HepG2 (cell line): ENCODE measurements around the gene FOSB. TPM values are rescaled to one million over a fixed set of nuclear protein-coding genes. Genes with fewer than 3 reads are reported as not detected.

Experiments used
- EEA1 ChIP-seq: sonication (generic); formaldehyde crosslinking; IDR thresholded peaks from 2 replicates; pipeline ENCODE4 v1.5.1; 2020; ENCODE audit warnings: mild to moderate bottlenecking, missing genetic modification reagents, borderline replicate concordance
- GABPA ChIP-seq, 2 experiments: IDR thresholded peaks; 2 replicates each; pipeline ENCODE4 v1.6.1; 2011 to 2016; ENCODE audit warnings: low read depth in 2 of 2, low read length in 1 of 2, missing biosample characterization in 1 of 2, missing genetic modification characterization in 1 of 2
- HOXA7 ChIP-seq: sonication (generic); formaldehyde crosslinking; IDR thresholded peaks from 2 replicates; pipeline ENCODE4 v1.8.1; 2022; ENCODE audit warnings: mild to moderate bottlenecking, missing genetic modification reagents, moderate library complexity
- MBNL3 ChIP-seq: fragments of 250-450 bp; sonication (Bioruptor Pico); conservative IDR thresholded peaks from 2 replicates; pipeline ENCODE4 v1.8.0; 2022; ENCODE audit warnings: mild to moderate bottlenecking, inconsistent platforms
- MED13 ChIP-seq: sonication (generic); formaldehyde crosslinking; IDR thresholded peaks from 2 replicates; pipeline ENCODE4 v1.5.0; 2020; ENCODE audit warnings: missing genetic modification reagents
- NFATC3 ChIP-seq: sonication (generic); formaldehyde crosslinking; IDR thresholded peaks from 2 replicates; pipeline ENCODE4 v1.5.1; 2020; ENCODE audit warnings: mild to moderate bottlenecking, missing genetic modification reagents
- NFE2 ChIP-seq: sonication (generic); formaldehyde crosslinking; IDR thresholded peaks from 2 replicates; pipeline ENCODE4 v1.4.0; 2020; ENCODE audit warnings: missing genetic modification reagents
- SAFB2 ChIP-seq: sonication (generic); formaldehyde crosslinking; IDR thresholded peaks from 2 replicates; pipeline ENCODE4 v1.5.1; 2020; ENCODE audit warnings: missing genetic modification reagents, low read depth, mild to moderate bottlenecking, borderline replicate concordance
- SRY ChIP-seq: sonication (generic); formaldehyde crosslinking; IDR thresholded peaks from 2 replicates; pipeline ENCODE4 v1.8.0; 2022; ENCODE audit warnings: mild to moderate bottlenecking, missing genetic modification reagents
- ZBTB7B ChIP-seq: sonication (generic); formaldehyde crosslinking; IDR thresholded peaks from 2 replicates; pipeline ENCODE4 v1.4.0; 2020; ENCODE audit warnings: missing genetic modification reagents
- ZBTB8A ChIP-seq: sonication (generic); formaldehyde crosslinking; IDR thresholded peaks from 2 replicates; pipeline ENCODE4 v1.4.0; 2020; ENCODE audit warnings: mild to moderate bottlenecking, low read depth, missing genetic modification reagents, borderline replicate concordance
- ZNF451 ChIP-seq: sonication (generic); formaldehyde crosslinking; IDR thresholded peaks from 2 replicates; pipeline ENCODE4 v1.5.0; 2020; ENCODE audit warnings: mild to moderate bottlenecking, missing genetic modification reagents
- ZNF546 ChIP-seq: sonication (generic); formaldehyde crosslinking; conservative IDR thresholded peaks from 2 replicates; pipeline ENCODE4 v1.8.1; 2023; ENCODE audit warnings: mild to moderate bottlenecking, missing genetic modification reagents
- ZNF598 ChIP-seq: sonication (generic); formaldehyde crosslinking; IDR thresholded peaks from 2 replicates; pipeline ENCODE4 v1.5.1; 2020; ENCODE audit warnings: mild to moderate bottlenecking, missing genetic modification reagents, borderline replicate concordance
- ZNF709 ChIP-seq: sonication (generic); formaldehyde crosslinking; IDR thresholded peaks from 2 replicates; pipeline ENCODE4 v1.5.0; 2020; ENCODE audit warnings: mild to moderate bottlenecking, missing genetic modification reagents
- ZNF777 ChIP-seq: sonication (generic); formaldehyde crosslinking; IDR thresholded peaks from 2 replicates; pipeline ENCODE4 v1.4.0; 2020; ENCODE audit warnings: missing genetic modification reagents
- ZNF883 ChIP-seq: sonication (generic); formaldehyde crosslinking; IDR thresholded peaks from 2 replicates; pipeline ENCODE4 v1.5.1; 2020; ENCODE audit warnings: mild to moderate bottlenecking, missing genetic modification reagents; ENCODE audit errors: not compliant biosample characterization
- polyA plus RNA-seq, 8 experiments: library from polyadenylated mRNA; depleted of rRNA in 3 of 8; stranded (reverse) in 7 of 8; unstranded in 1 of 8; fragments of >200 nt; fragmentation: Illumina TruSeq in 4 of 8; extraction: Trizol in 4 of 8; gene quantifications; 2 replicates each; pipeline versions ENCODE4 v1.2.1 to v1.2.3, GENCODE V29; 2011 to 2016; ENCODE audit warnings: low read depth in 4 of 8, missing spikeins in 1 of 8, mixed read lengths in 1 of 8; ENCODE audit not compliant: insufficient read depth in 1 of 8
- total RNA-seq, 5 experiments: library from RNA; depleted of rRNA; stranded (reverse); fragments of >200 nt; fragmentation: Illumina TruSeq; extraction: Trizol; gene quantifications; 2 replicates each; pipeline ENCODE4 v1.2.3, GENCODE V29; 2016; ENCODE audit warnings: low read depth in 1 of 5
- TF ChIP-seq, protein P1 (sequence below): sonication (generic); formaldehyde crosslinking; IDR thresholded peaks from 2 replicates; pipeline ENCODE4 v1.4.0; 2020; ENCODE audit warnings: mild to moderate bottlenecking, missing genetic modification reagents, borderline replicate concordance
- TF ChIP-seq, protein P2 (sequence below): sonication (generic); formaldehyde crosslinking; IDR thresholded peaks from 2 replicates; pipeline ENCODE4 v1.8.0; 2022; ENCODE audit warnings: missing genetic modification reagents, low read depth, mild to moderate bottlenecking, borderline replicate concordance
- TF ChIP-seq, protein P3 (sequence below): sonication (generic); formaldehyde crosslinking; IDR thresholded peaks from 2 replicates; pipeline ENCODE4 v1.4.0; 2020; ENCODE audit warnings: mild to moderate bottlenecking, missing genetic modification reagents

FOSB gene
- total and polyA plus RNA-seq, 2 of the 13 experiments (the other 11 are each of a cell fraction or from before 2014, with no cell fraction given), result 2.8 to 6.0 TPM

DNA sequence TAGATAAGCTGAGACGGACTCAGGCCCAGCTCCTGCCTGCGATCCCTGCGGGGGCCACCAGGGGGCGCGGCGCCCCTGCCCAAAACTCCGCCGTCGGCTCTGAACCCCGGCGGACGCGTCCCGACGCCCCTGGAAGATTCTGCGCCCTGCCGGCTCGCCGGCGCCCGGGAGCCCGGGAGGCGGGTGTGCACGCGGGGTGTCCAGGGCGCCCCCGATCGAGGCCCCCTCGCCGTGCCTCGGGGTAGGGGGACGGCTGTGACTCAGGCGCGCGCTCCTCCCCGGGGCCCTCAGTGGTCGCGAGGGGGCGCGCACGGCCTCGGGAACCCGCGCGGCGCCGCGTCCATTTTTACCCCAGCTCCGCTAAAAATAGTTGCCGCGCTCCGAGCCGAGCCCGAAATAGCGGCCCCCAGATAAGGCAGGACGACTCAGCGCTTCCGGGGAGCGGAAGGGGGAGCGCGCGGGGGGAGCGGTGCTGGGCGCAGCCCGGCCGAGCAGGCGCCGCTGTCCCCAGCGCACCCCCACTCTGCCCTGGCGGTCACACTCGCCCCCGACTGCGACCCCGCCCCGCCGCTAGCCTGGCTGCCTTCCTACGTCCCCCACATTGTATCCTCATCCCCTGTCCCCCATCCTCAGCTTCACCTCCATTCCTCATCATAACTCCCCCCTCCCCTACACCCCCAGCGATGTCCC lies 28.1 kb upstream of the FOSB start (continued):
- TF ChIP-seq, protein P1, sequence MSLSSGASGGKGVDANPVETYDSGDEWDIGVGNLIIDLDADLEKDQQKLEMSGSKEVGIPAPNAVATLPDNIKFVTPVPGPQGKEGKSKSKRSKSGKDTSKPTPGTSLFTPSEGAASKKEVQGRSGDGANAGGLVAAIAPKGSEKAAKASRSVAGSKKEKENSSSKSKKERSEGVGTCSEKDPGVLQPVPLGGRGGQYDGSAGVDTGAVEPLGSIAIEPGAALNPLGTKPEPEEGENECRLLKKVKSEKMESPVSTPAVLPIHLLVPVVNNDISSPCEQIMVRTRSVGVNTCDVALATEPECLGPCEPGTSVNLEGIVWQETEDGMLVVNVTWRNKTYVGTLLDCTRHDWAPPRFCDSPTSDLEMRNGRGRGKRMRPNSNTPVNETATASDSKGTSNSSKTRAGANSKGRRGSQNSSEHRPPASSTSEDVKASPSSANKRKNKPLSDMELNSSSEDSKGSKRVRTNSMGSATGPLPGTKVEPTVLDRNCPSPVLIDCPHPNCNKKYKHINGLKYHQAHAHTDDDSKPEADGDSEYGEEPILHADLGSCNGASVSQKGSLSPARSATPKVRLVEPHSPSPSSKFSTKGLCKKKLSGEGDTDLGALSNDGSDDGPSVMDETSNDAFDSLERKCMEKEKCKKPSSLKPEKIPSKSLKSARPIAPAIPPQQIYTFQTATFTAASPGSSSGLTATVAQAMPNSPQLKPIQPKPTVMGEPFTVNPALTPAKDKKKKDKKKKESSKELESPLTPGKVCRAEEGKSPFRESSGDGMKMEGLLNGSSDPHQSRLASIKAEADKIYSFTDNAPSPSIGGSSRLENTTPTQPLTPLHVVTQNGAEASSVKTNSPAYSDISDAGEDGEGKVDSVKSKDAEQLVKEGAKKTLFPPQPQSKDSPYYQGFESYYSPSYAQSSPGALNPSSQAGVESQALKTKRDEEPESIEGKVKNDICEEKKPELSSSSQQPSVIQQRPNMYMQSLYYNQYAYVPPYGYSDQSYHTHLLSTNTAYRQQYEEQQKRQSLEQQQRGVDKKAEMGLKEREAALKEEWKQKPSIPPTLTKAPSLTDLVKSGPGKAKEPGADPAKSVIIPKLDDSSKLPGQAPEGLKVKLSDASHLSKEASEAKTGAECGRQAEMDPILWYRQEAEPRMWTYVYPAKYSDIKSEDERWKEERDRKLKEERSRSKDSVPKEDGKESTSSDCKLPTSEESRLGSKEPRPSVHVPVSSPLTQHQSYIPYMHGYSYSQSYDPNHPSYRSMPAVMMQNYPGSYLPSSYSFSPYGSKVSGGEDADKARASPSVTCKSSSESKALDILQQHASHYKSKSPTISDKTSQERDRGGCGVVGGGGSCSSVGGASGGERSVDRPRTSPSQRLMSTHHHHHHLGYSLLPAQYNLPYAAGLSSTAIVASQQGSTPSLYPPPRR (CRISPR knock-in tag), result no peak
- TF ChIP-seq ZNF777 (peak; percentile 94), SAFB2 (CRISPR knock-in tag) (no peak), NFATC3 (CRISPR knock-in tag) (no peak), ZBTB7B (CRISPR knock-in tag) (peak; percentile 32; the same call in 1 of the 2 replicates), ZNF883 (CRISPR knock-in tag) (no peak), MBNL3 (CRISPR knock-in tag) (no peak), ZNF709 (CRISPR knock-in tag) (no peak), SRY (CRISPR knock-in tag) (no peak), ZNF546 (0 out of 2 replicates have a peak, but pooled peaks have one; percentile 73), ZBTB8A (no peak), MED13 (CRISPR knock-in tag) (no peak), GABPA (IDR thresholded peaks at IDR 0.05; ENCODE audit: low read depth, low read length) (no peak), GABPA (CRISPR knock-in tag; IDR thresholded peaks at IDR 0.05; ENCODE audit: low read depth) (peak; percentile 62; the same call in 1 of the 2 replicates), ZNF451 (CRISPR knock-in tag) (no peak), EEA1 (CRISPR knock-in tag) (no peak), ZNF598 (CRISPR knock-in tag) (0 out of 2 replicates have a peak, but pooled peaks have one; percentile 5), HOXA7 (CRISPR knock-in tag) (no peak), NFE2 (no peak)
- TF ChIP-seq, protein P2, sequence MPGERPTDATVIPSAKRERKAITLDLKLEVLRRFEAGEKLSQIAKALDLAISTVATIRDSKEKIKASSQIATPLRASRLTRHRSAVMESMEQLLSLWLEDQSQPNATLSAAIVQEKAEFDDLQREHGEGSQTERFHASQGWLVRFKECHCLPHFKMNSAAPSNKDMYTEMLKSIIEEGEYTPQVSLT (CRISPR knock-in tag), result no peak
- TF ChIP-seq, protein P3, sequence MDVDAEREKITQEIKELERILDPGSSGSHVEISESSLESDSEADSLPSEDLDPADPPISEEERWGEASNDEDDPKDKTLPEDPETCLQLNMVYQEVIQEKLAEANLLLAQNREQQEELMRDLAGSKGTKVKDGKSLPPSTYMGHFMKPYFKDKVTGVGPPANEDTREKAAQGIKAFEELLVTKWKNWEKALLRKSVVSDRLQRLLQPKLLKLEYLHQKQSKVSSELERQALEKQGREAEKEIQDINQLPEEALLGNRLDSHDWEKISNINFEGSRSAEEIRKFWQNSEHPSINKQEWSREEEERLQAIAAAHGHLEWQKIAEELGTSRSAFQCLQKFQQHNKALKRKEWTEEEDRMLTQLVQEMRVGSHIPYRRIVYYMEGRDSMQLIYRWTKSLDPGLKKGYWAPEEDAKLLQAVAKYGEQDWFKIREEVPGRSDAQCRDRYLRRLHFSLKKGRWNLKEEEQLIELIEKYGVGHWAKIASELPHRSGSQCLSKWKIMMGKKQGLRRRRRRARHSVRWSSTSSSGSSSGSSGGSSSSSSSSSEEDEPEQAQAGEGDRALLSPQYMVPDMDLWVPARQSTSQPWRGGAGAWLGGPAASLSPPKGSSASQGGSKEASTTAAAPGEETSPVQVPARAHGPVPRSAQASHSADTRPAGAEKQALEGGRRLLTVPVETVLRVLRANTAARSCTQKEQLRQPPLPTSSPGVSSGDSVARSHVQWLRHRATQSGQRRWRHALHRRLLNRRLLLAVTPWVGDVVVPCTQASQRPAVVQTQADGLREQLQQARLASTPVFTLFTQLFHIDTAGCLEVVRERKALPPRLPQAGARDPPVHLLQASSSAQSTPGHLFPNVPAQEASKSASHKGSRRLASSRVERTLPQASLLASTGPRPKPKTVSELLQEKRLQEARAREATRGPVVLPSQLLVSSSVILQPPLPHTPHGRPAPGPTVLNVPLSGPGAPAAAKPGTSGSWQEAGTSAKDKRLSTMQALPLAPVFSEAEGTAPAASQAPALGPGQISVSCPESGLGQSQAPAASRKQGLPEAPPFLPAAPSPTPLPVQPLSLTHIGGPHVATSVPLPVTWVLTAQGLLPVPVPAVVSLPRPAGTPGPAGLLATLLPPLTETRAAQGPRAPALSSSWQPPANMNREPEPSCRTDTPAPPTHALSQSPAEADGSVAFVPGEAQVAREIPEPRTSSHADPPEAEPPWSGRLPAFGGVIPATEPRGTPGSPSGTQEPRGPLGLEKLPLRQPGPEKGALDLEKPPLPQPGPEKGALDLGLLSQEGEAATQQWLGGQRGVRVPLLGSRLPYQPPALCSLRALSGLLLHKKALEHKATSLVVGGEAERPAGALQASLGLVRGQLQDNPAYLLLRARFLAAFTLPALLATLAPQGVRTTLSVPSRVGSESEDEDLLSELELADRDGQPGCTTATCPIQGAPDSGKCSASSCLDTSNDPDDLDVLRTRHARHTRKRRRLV (CRISPR knock-in tag), result peak; percentile 79
